ENCODE data around the gene ARRDC3. TPM values are rescaled to one million over a fixed set of nuclear protein-coding genes. Genes with fewer than 3 reads are reported as not detected.

The ARRDC3 gene
- total and polyA plus RNA-seq, 8 donors, result 7.3 to 79.6 (median 16.4) TPM

DNA sequence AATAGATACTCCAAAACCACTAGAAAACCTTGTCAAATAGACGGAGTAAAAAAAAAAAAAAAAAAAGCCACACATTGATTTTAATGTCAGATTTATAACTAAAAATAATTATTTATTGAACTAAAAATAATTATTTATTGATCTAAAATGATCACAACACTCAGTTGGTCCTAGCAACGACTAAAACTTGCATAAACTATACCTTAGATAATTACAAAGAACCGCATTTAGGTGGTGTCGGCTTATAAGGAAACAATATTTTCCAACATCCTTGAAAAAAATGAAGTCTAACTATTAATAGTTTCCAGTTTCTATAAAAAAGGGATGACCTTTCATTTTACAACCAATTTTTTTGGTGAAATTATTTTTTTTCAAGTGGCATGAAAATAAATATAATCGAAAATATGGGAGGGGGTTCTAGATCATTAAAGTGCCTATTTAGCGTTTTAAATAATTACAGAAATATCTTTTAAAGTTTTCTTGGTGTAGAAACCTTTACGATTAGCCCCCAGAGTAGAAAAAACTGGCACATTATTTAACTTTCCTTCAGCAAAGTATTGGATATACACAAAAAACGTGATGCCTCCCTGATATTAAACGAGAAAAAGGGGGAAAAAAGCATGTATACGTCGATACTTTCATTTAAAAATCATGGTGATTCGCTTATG, 3.7 kb downstream of the ARRDC3 start:
- FAIRE-seq, result peak; percentile 90
- WGBS, 2 donors, result 0% methylated on average over 12 of the region's 12 CpGs
- intact Hi-C loops (cut with DNase I), result no loop called here
- DNase-seq, result no peak
- H3K4me3 ChIP-seq, result peak overlapping the region; percentile 10 to 80 (median 58)
- ATAC-seq, result no peak
- peaks cover 0 to 28% (median 6%) of the 10 kb centered on the region in 3 donors for H3K36me3 ChIP-seq
- TF ChIP-seq, protein P1, sequence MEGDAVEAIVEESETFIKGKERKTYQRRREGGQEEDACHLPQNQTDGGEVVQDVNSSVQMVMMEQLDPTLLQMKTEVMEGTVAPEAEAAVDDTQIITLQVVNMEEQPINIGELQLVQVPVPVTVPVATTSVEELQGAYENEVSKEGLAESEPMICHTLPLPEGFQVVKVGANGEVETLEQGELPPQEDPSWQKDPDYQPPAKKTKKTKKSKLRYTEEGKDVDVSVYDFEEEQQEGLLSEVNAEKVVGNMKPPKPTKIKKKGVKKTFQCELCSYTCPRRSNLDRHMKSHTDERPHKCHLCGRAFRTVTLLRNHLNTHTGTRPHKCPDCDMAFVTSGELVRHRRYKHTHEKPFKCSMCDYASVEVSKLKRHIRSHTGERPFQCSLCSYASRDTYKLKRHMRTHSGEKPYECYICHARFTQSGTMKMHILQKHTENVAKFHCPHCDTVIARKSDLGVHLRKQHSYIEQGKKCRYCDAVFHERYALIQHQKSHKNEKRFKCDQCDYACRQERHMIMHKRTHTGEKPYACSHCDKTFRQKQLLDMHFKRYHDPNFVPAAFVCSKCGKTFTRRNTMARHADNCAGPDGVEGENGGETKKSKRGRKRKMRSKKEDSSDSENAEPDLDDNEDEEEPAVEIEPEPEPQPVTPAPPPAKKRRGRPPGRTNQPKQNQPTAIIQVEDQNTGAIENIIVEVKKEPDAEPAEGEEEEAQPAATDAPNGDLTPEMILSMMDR (IDR thresholded peaks at IDR 0.05), result no peak
- no peaks in the 10 kb centered on the region for H3K9me3 ChIP-seq
- peaks cover 10 to 36% (median 34%) of the 10 kb centered on the region in 3 donors for H3K4me1 ChIP-seq
- no peaks in the 10 kb centered on the region for H3K27me3 ChIP-seq
- peak overlapping the region; percentile 97 to 100 (median 99) for H3K27ac ChIP-seq

DNA sequence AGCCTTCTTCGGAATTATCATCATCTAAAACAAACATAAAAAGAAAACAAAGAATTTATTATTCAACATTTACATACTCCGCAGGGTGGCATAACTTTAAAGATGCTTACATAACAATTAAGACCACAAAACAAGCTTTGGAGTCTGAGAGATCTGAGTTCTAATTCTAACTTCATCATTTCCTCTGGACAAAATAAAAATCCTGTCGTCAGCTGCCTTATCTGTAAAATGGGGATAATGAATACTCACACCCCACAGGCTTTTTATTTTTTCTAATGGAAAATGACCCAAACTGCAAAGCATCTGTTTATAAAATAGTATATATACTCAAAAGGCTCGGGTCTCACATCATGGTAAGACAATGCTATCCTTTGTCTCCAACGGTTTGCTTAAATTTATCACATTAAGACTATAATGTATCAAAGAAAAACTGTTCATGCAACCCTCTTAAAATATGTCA, 4.3 kb downstream of the ARRDC3 start:
- peaks cover 9 to 35% (median 31%) of the 10 kb centered on the region in 3 donors for H3K4me1 ChIP-seq
- H3K27ac ChIP-seq, result peak overlapping the region in 2 of 4 donors; percentile 100
- DNase-seq, result no peak
- no peak for FAIRE-seq
- no peaks in the 10 kb centered on the region for H3K27me3 ChIP-seq
- TF ChIP-seq, protein P1 (IDR thresholded peaks at IDR 0.05), result no peak
- no peak for ATAC-seq
- intact Hi-C loops (cut with DNase I), result no loop called here
- H3K4me3 ChIP-seq, result peak overlapping the region in 3 of 4 donors; percentile 58 to 80 (median 58)
- WGBS, 2 donors, result 9 to 10% methylated on average over 5 of the region's 5 CpGs
- H3K36me3 ChIP-seq, result peaks cover 0 to 34% (median 12%) of the 10 kb centered on the region in 3 donors
- no peaks in the 10 kb centered on the region for H3K9me3 ChIP-seq

DNA sequence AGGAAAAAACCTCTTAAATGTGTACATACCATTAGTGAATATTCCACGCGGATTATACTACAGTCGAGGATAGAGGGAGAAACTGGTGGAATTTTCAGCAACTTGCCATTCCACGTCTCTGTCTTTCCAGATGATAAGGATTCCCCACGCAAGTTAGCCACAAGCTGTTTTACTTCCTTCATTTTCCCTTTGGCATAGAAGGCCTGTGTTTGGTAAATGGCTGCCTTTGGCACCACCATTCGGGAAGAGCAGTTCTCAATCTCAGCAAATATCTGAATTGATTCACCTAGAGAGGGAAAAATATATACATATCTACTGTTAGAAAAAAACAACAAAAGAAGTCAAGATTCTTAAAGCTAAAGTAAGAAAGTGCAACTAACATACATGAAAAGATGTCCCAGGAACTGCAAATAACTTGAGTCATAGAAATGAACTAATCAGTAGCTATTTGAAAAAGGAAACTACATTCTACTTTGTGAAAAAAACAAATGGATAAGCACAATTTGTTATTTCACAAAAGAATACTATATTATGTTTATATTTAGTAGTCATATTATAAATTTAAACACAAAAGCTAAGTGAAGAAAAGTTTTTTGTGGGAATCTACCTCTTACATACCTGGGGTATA, 8.1 kb downstream of the ARRDC3 start:
- H3K36me3 ChIP-seq, result peaks cover 0 to 70% (median 37%) of the 10 kb centered on the region in 3 donors

DNA sequence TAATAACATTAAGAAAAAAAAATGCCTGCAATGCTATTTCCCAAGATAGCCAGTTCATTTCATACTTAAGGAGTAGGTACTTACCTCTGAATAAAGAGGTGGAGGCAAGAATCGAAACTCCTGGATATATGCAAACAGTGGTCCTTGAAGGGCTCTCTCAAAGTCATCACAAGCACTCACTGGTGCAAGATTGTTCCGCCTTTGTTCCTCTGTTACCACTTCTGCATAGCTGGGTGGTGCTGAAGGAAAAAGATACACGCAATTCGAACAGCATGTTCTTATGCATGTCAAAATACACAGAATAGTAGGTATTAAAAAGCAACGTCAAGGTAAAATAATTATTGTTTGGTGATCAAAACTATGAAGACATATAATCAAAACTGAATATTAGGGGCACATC, 9.5 kb downstream of the ARRDC3 start:
- H3K4me3 ChIP-seq, result no peak overlapping the region
- H3K4me1 ChIP-seq, result peaks cover 8 to 50% (median 34%) of the 10 kb centered on the region in 3 donors
- intact Hi-C loops (cut with DNase I), result no loop called here
- H3K36me3 ChIP-seq, result peaks cover 0 to 77% (median 44%) of the 10 kb centered on the region in 3 donors
- DNase-seq, result no peak
- TF ChIP-seq, protein P1 (IDR thresholded peaks at IDR 0.05), result no peak
- ATAC-seq, result no peak
- FAIRE-seq, result no peak
- WGBS, 2 donors, result 78 to 84% methylated on average over 5 of the region's 5 CpGs
- H3K27me3 ChIP-seq, result no peaks in the 10 kb centered on the region
- no peaks in the 10 kb centered on the region for H3K9me3 ChIP-seq
- no peak overlapping the region for H3K27ac ChIP-seq

More for the DNA sequence above, 8.1 kb downstream of the ARRDC3 start:
- Histone ChIP-seq H3K9me3 (no peaks in the 10 kb centered on the region), H3K4me1 (peaks cover 9 to 43% (median 34%) of the 10 kb centered on the region in 3 donors), H3K4me3 (no peak overlapping the region), H3K27me3 (no peaks in the 10 kb centered on the region), H3K27ac (peak overlapping the region in 1 of 4 donors; percentile 17)
- WGBS, 2 donors, result 61 to 64% methylated on average over 6 of the region's 6 CpGs
- ATAC-seq (no peak), FAIRE-seq (peak; percentile 13), DNase-seq (no peak)
- TF ChIP-seq, protein P1 (IDR thresholded peaks at IDR 0.05), result no peak
- intact Hi-C loops (cut with DNase I), result no loop called here
